Endothelial cell of umbilical vein (primary cell): ENCODE results near the gene C1QBP. TPM values are rescaled to one million over a fixed set of nuclear protein-coding genes. Genes with fewer than 3 reads are reported as not detected.

Experiments
- BruUV-seq: library from RNA; stranded (reverse); fragments of 400-500 nt; replicated peaks from 2 replicates; lab custom pipeline; 2021; lab: Mats Ljungman, UMichigan
- CTCF ChIA-PET: fragments of 300-600, 350-600 bp; sonication (Branson Sonifier 250); formaldehyde crosslinking; loops from one replicate; lab custom pipeline; 2021; ENCODE audit warnings: antibody characterized with exemption, inconsistent platforms; lab: Charles Lee
- POLR2A ChIA-PET: fragments of 300-600, 350-600 bp; sonication (Branson Sonifier 250); formaldehyde crosslinking; loops from one replicate; lab custom pipeline; 2021; ENCODE audit warnings: antibody characterized with exemption, inconsistent platforms; lab: Charles Lee
- DNase-seq: peaks from one replicate; pipeline ENCODE4 v3.0.0-alpha.2; 2011; ENCODE audit warnings: low read depth, low spot score
- FAIRE-seq: peaks from 2 replicates; lab custom pipeline; 2011; peaks lifted over from hg19 to GRCh38; lab: Jason Lieb, UNC
- H2AFZ ChIP-seq: 2 replicates; pipeline ENCODE4 v1.6.0; 2012; ENCODE audit warnings: low read depth, low read length, control low read depth, inconsistent platforms
- H3K27ac ChIP-seq: 2 replicates; pipeline ENCODE4 v1.5.1; 2011; ENCODE audit warnings: low read depth, mild to moderate bottlenecking, control low read depth, low read length, moderate library complexity; ENCODE audit not compliant: insufficient read depth
- H3K27me3 ChIP-seq, 2 experiments: 2 replicates each; pipeline versions ENCODE4 v1.6.0 to v1.6.1; 2011; ENCODE audit warnings: low read length in 2 of 2, mixed read lengths in 1 of 2; ENCODE audit not compliant: control insufficient read depth in 2 of 2, insufficient read depth in 2 of 2
- H3K36me3 ChIP-seq, 2 experiments: 2 replicates in 1 of 2; 3 replicates in 1 of 2; pipeline ENCODE4 v1.5.1; 2011; ENCODE audit warnings: low read length in 2 of 2, mild to moderate bottlenecking in 1 of 2, moderate library complexity in 1 of 2; ENCODE audit not compliant: control insufficient read depth in 2 of 2, insufficient read depth in 2 of 2; ENCODE audit errors: extremely low read depth in 1 of 2
- H3K4me1 ChIP-seq: 3 replicates; pipeline ENCODE4 v1.5.1; 2011; ENCODE audit warnings: mild to moderate bottlenecking, low read length; ENCODE audit not compliant: control insufficient read depth, insufficient read depth; ENCODE audit errors: extremely low read depth
- H3K4me2 ChIP-seq: 2 replicates; pipeline ENCODE4 v1.6.1; 2011; ENCODE audit warnings: low read length, control low read depth, mixed read lengths; ENCODE audit not compliant: insufficient read depth
- H3K4me3 ChIP-seq, 3 experiments: fragments of 200-600 bp in 1 of 3; sonication (generic), shearing (Covaris generic) in 1 of 3; replicated peaks in 1 of 3; 2 replicates each; pipeline ENCODE4 v1.5.1; 2011 to 2016; ENCODE audit warnings: control low read depth in 3 of 3, low read length in 3 of 3, mild to moderate bottlenecking in 2 of 3, inconsistent platforms in 1 of 3, low read depth in 1 of 3, moderate library complexity in 1 of 3; ENCODE audit not compliant: insufficient read depth in 1 of 3
- H3K79me2 ChIP-seq: 2 replicates; pipeline ENCODE4 v1.6.0; 2012; ENCODE audit warnings: low read length, inconsistent platforms; ENCODE audit not compliant: control insufficient read depth, insufficient read depth
- H3K9ac ChIP-seq: replicated peaks from 2 replicates; pipeline ENCODE3; 2011; ENCODE audit warnings: low read length, control low read depth; ENCODE audit not compliant: insufficient read depth; ENCODE audit errors: extremely low read depth
- H3K9me1 ChIP-seq: replicated peaks from 3 replicates; pipeline ENCODE4 v1.6.0; 2011; ENCODE audit warnings: mild to moderate bottlenecking, low read length; ENCODE audit not compliant: control insufficient read depth, insufficient read depth; ENCODE audit errors: extremely low read depth
- H3K9me3 ChIP-seq: replicated peaks from 2 replicates; pipeline ENCODE4 v1.5.1; 2012; ENCODE audit warnings: low read length, inconsistent platforms; ENCODE audit not compliant: control insufficient read depth, insufficient read depth
- H4K20me1 ChIP-seq: replicated peaks from 2 replicates; pipeline ENCODE3; 2011; ENCODE audit warnings: mild to moderate bottlenecking, low read length; ENCODE audit not compliant: control insufficient read depth, insufficient read depth; ENCODE audit errors: extremely low read depth
- GATA2 ChIP-seq: IDR thresholded peaks from 2 replicates; pipeline ENCODE4 v1.7.0; 2011; ENCODE audit warnings: low read depth, mild to moderate bottlenecking, moderate library complexity, mixed read lengths, low read length; ENCODE audit not compliant: insufficient read length, insufficient read depth
- MAX ChIP-seq: IDR thresholded peaks from 2 replicates; pipeline ENCODE4 v1.6.1; 2011; ENCODE audit not compliant: insufficient read depth, insufficient read length
- POLR2A ChIP-seq: IDR thresholded peaks from 2 replicates; pipeline ENCODE4 v1.6.1; 2012; ENCODE audit warnings: low read depth, mild to moderate bottlenecking, control low read depth, low read length
- POLR2AphosphoS5 ChIP-seq: IDR thresholded peaks from 2 replicates; pipeline ENCODE4 v1.6.1; 2012; ENCODE audit warnings: low read depth, mild to moderate bottlenecking, control low read depth, low read length, moderate library complexity; ENCODE audit not compliant: insufficient read depth
- dilution Hi-C: fragments of 300-500 bp; cut with MboI; formaldehyde crosslinking; loops from one replicate; pipeline ENCODE4 v1.15.0; 2019; ENCODE audit warnings: low sequenced_read_pairs; ENCODE audit not compliant: extremely low pct_ligation_motif_present
- intact Hi-C: fragments of 100-400 bp; cut with micrococcal nuclease; formaldehyde crosslinking; loops from one replicate; pipeline ENCODE4 v1.10.0; 2022
- polyA plus RNA-seq, 4 experiments: library from polyadenylated mRNA; depleted of rRNA in 3 of 4; stranded (reverse) in 3 of 4; unstranded in 1 of 4; fragments of >200 nt; gene quantifications; 2 replicates each; pipeline versions ENCODE4 v1.2.1 to v1.2.3, GENCODE V29; 2011 to 2012; ENCODE audit warnings: missing spikeins in 1 of 4
- total RNA-seq: library from RNA; stranded (reverse); gene quantifications from 2 replicates; pipeline ENCODE4 v1.2.3, GENCODE V29; 2021

The C1QBP gene
- total and polyA plus RNA-seq, 2 donors (not counting 3 experiments of a cell fraction or from before 2014, with no cell fraction given), result 144 to 218 TPM

GRCh38 chr17:5485270-5486205 lies 46.6 kb upstream of the C1QBP start, which contains the start of gene DERL2:
TSS of gene DERL2 (minus strand) at chr17:5486178. CDS start at chr17:5486161, 17 bp downstream.
- Histone ChIP-seq H3K27me3 (no peaks in the 10 kb centered on the region), H3K9me3 (no peaks in the 10 kb centered on the region), H3K9ac (peak within 1 kb of the TSS; percentile 98), H3K4me1 (peaks cover 20% of the 10 kb centered on the region), H3K9me1 (no peaks in the 10 kb centered on the region), H2AFZ (peak within 1 kb of the TSS; percentile 95), H3K4me2 (peak within 1 kb of the TSS; percentile 88), H3K36me3 (peaks cover 10 to 31% of the 10 kb centered on the region in 2 experiments), H3K79me2 (peaks cover 65% of the 10 kb centered on the region), H4K20me1 (no peaks in the 10 kb centered on the region), H3K4me3 (peak within 1 kb of the TSS; percentile 95 to 98 (median 96)), H3K27ac (peak within 1 kb of the TSS; percentile 95)
- intact Hi-C loops (loop anchor here (1.0 to 5.0 kb wide), 5 partner anchors 16 to 957 kb away; partner anchors contain the start of genes NLRP1, NUP88 and PIMREG), dilution Hi-C loops (no loop called here)
- CTCF ChIA-PET, result interaction anchor here (0.6 to 2.6 kb wide), 6 partner anchors 8 to 47 kb away, joined by 3 to 9 read pairs (median 4); partner anchors contain the start of genes C1QBP and DHX33
- POLR2A ChIA-PET, result interaction anchor here (0.8 to 1.9 kb wide), 9 partner anchors 9 to 1099 kb away, joined by 3 to 13 read pairs (median 3); partner anchors contain the start of genes DHX33, NLRP1, NUP88 and RPAIN
- TF ChIP-seq POLR2AphosphoS5 (peak; percentile 64), POLR2A (peak; percentile 69), MAX (no peak)
- BruUV-seq, result TSS peak; percentile 23
- FAIRE-seq (no peak), DNase-seq (no peak)

- DNase-seq (no peak), FAIRE-seq (no peak)
- Histone ChIP-seq H2AFZ (no peak overlapping the region), H3K4me1 (peaks cover 10% of the 10 kb centered on the region), H3K9ac (no peak overlapping the region), H4K20me1 (no peaks in the 10 kb centered on the region), H3K36me3 (peaks cover 22 to 42% of the 10 kb centered on the region in 2 experiments), H3K9me3 (no peaks in the 10 kb centered on the region), H3K9me1 (no peaks in the 10 kb centered on the region), H3K27ac (no peak overlapping the region), H3K27me3 (no peaks in the 10 kb centered on the region), H3K79me2 (peaks cover 40% of the 10 kb centered on the region), H3K4me3 (no peak overlapping the region), H3K4me2 (no peak overlapping the region)
- ChIA-PET CTCF (no interaction called here), POLR2A (no interaction called here)
- dilution Hi-C loops, result no loop called here
- TF ChIP-seq GATA2 (no peak), POLR2AphosphoS5 (no peak)
- no TSS peak for BruUV-seq
- intact Hi-C loops, result no loop called here
These were observed 42.5 kb upstream of the C1QBP start for GRCh38 chr17:5481451-5481850.
